ENCODE measurements around the gene GGCT.

GGCT gene

GRCh38 chr7:30549931-30550493 is 45.4 kb upstream of the GGCT start:
- Histone ChIP-seq H3K79me2 (no peaks in the 10 kb centered on the region), H2AFZ (no peak overlapping the region), H3K27me3 (ENCODE audit: control insufficient read depth, insufficient read depth, low read length) (no peaks in the 10 kb centered on the region), H3K36me3 (ENCODE audit: control insufficient read depth, insufficient read depth, low read length) (no peaks in the 10 kb centered on the region), H3K4me1 (peaks cover 17% of the 10 kb centered on the region), H3K9ac (no peak overlapping the region), H3K9me3 (ENCODE audit: control insufficient read depth, low read length) (no peaks in the 10 kb centered on the region), H3K27ac (peak overlapping the region; percentile 79), H3K4me3 (ENCODE audit: low read depth, low read length) (no peak overlapping the region), H3K4me2 (ENCODE audit: low read length) (no peak overlapping the region)
- no peak for TF ChIP-seq CTCF (IDR thresholded peaks at IDR 0.05)

- Histone ChIP-seq H3K4me3 (ENCODE audit: low read depth, low read length) (no peak overlapping the region), H3K27ac (no peak overlapping the region), H3K4me2 (ENCODE audit: low read length) (no peak overlapping the region), H3K9me3 (ENCODE audit: control insufficient read depth, low read length) (no peaks in the 10 kb centered on the region), H3K27me3 (ENCODE audit: control insufficient read depth, insufficient read depth, low read length) (no peaks in the 10 kb centered on the region), H3K9ac (no peak overlapping the region), H3K4me1 (peaks cover 19% of the 10 kb centered on the region), H3K36me3 (ENCODE audit: control insufficient read depth, insufficient read depth, low read length) (no peaks in the 10 kb centered on the region), H3K79me2 (no peaks in the 10 kb centered on the region), H2AFZ (peak overlapping the region; percentile 16)
- peak; percentile 88 for TF ChIP-seq CTCF (IDR thresholded peaks at IDR 0.05)
These were observed 44.2 kb upstream of the GGCT start for GRCh38 chr7:30548845-30549244.

DNA sequence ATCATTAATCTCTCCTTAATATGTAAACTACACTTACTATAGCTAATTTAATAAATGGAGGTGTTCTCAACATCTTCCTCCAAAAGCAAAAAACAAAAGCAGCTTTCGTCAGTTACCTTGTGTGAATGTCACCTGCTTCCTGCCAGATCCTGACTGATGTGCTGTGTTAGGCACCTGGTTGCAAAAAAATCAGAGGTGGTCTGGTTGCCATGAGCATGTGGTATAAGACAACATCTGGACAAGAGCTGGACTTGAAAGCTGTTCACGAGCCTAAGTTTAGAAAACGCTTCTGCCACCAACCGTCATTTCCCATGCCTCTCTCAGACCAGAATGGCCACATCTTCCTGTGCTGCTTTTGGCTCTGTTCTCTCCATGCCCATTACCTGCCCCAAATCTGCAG is 42.0 kb upstream of the GGCT start:
- no peak for TF ChIP-seq CTCF (IDR thresholded peaks at IDR 0.05)
- Histone ChIP-seq H3K4me3 (ENCODE audit: low read depth, low read length) (no peak overlapping the region), H3K4me2 (ENCODE audit: low read length) (no peak overlapping the region), H3K4me1 (peaks cover 16% of the 10 kb centered on the region), H2AFZ (no peak overlapping the region), H3K79me2 (no peaks in the 10 kb centered on the region), H3K27me3 (ENCODE audit: control insufficient read depth, insufficient read depth, low read length) (no peaks in the 10 kb centered on the region), H3K9ac (no peak overlapping the region), H3K27ac (no peak overlapping the region), H3K36me3 (ENCODE audit: control insufficient read depth, insufficient read depth, low read length) (no peaks in the 10 kb centered on the region), H3K9me3 (ENCODE audit: control insufficient read depth, low read length) (no peaks in the 10 kb centered on the region)

DNA sequence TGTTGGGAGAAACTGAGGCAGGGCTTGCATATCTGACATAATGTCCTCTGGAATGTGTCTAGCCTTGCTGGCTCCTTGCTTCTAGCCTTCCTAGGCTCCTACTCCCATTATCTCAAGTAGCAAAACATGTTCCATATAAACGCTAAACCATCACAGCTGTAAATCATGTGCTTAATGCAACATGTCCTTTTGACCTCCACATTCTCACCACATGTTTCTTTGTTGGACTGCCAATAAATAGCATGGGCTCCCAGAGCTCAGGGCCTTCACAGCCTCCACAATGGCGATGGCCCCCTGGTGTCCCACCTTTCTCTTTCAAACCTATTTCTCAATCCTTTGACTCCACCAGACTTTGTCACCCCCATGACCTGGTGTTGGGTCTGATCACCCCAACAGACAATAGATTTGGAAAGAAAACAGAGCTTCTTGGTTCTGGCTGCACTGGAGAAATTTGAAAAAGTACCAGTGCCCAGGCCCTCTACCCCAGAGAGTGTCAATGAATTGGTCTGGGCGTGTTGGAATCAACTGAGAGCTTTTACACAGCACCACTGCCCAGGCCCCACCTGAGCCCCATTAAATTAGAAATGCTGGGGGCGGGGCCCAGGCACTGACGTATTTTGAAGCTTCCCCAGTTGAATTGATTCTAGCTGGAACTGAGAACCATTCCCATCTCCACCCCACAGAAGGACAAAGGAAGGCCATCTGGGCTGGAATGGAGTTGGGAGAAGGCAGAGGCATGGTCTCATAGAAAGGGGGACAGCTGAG is 41.3 kb upstream of the GGCT start:
- Histone ChIP-seq H3K4me1 (peaks cover 12% of the 10 kb centered on the region), H3K4me3 (ENCODE audit: low read depth, low read length) (no peak overlapping the region), H3K36me3 (ENCODE audit: control insufficient read depth, insufficient read depth, low read length) (no peaks in the 10 kb centered on the region), H3K27ac (no peak overlapping the region), H3K4me2 (ENCODE audit: low read length) (no peak overlapping the region), H2AFZ (no peak overlapping the region), H3K9me3 (ENCODE audit: control insufficient read depth, low read length) (no peaks in the 10 kb centered on the region), H3K9ac (no peak overlapping the region), H3K79me2 (no peaks in the 10 kb centered on the region), H3K27me3 (ENCODE audit: control insufficient read depth, insufficient read depth, low read length) (no peaks in the 10 kb centered on the region)
- no peak for TF ChIP-seq CTCF (IDR thresholded peaks at IDR 0.05)
